GM18505 (cell line): Measurements from ENCODE around the gene PHF2.

Experiments used
- ATAC-seq: cut with Tn5 transposase; IDR thresholded peaks from one replicate; pipeline ENCODE4 v1.9.1; 2021; ENCODE audit not compliant: unreplicated experiment
- POLR2A ChIP-seq: IDR thresholded peaks from 4 replicates; pipeline ENCODE4 v1.6.1; 2011; ENCODE audit warnings: borderline replicate concordance; ENCODE audit not compliant: insufficient read depth, insufficient read length; ENCODE audit errors: extremely low read depth

PHF2 gene

DNA sequence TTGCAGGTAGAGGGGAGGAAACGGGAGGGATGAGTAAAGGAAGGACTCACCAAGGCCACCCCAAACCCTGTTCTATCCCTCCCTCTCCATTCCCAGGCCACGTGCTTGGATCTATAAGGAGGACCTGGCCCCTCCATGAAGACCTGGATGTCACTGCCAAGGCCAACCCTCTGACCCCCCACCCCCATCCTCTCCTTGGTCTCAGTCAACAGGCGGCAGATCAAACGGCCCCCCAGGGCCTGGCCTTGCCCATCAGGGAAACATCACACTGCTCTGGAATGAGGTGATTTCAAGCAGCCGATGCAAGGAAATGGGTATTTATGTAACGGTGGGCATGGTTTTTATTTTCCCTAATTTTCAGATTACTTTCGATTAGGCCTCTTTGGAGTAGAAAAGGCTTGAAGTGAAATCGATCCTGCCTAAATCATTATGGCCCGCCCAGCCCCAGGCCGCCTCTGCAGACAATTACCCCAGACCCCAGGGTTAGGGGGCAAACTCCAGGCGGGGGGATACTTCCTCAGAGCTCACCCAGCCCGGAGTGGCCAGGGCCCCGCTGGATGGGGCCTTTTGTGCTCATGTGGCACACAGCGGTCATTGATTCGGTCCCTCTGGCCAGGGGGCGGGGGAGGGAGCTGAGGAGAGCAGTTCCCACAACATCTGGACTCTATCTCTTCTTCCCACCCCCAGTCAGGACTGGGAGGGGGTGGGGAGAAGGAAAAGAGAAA is 125.3 kb downstream of the PHF2 start:
- TF ChIP-seq POLR2A: no peak
- no peak for ATAC-seq

DNA sequence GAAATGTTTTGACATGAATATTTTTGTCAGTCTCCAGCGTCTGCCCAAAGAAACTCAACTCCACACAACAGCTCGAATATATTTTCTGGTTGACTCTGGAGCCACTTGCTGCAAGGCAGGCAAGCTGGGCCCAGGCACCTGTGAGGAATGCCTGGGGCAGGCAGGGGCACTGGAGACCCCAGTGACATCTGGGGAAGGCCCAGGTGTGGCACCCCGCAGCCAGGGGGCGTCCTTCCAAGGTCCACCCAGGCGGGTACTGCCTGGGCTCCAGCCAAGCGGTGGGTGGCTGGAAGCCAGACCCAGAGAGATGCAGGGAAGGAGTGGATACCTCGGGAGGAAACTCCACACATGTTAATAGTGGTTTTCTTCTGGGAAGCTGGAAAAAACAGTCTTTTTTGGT is 125.9 kb downstream of the PHF2 start:
- TF ChIP-seq POLR2A: no peak
- no peak for ATAC-seq

DNA sequence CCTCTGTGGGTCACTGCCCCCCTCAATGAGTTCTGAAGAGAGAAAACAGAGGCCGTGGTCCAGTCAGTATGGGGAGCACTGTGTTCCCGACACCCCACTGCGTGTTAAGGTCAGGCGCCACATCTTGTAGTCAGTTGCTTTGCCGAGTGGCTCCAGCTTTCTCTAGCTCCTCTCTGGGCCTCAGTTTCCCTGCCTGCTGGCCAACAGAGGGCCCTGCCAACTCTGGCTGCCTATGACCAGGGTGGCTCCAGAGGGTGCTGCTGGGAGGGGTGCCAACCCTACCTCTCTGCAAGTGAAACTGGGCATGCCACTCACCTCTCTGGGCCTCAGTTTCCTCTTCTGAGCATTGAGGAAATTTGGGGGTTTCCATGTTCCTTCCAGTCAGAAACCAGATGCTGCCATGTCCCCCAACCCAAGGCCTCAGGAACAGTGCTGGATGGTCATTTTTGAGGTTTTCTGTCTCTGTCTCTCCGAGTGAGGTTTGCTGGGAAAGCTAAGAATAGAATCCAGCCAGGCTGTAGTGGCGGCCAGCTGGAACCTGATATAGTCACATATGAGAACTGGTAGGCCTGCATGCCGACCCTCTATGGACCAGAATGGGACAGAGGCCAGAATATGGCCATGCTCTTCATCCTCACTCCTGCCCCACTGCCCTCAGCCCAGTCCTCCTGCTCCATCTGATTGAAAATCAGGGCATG is 132.1 kb downstream of the PHF2 start:
- ATAC-seq: no peak
- no peak for TF ChIP-seq POLR2A

- no peak for TF ChIP-seq POLR2A
- no peak for ATAC-seq
Measured at GRCh38 chr9:93708987-93709302, 132.6 kb downstream of the PHF2 start.

- no peak for ATAC-seq
- TF ChIP-seq POLR2A: no peak
Measured at GRCh38 chr9:93709600-93710369, 133.4 kb downstream of the PHF2 start.

- no peak for TF ChIP-seq POLR2A
- ATAC-seq: no peak
Measured at GRCh38 chr9:93710370-93710723, 134.0 kb downstream of the PHF2 start.

DNA sequence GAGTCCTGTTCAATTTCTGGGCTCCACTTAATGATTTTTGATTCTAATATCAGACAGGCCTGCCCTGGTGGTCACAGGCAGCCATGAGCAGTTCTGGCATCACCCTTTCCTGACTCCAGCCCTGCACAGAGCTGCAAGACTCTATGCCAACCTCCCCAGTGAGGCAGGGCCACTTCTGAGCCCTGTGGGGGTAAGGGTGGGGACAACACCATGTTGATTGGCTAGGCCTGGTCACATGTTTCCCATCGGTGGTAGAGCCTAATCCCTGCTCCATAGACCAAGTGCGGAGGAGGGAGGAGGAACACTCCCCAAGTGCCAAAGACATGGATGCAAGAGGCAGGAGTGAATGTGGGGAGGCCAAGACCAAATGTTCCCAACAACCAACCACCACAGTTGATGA is 134.6 kb downstream of the PHF2 start:
- no peak for ATAC-seq
- TF ChIP-seq POLR2A: no peak

DNA sequence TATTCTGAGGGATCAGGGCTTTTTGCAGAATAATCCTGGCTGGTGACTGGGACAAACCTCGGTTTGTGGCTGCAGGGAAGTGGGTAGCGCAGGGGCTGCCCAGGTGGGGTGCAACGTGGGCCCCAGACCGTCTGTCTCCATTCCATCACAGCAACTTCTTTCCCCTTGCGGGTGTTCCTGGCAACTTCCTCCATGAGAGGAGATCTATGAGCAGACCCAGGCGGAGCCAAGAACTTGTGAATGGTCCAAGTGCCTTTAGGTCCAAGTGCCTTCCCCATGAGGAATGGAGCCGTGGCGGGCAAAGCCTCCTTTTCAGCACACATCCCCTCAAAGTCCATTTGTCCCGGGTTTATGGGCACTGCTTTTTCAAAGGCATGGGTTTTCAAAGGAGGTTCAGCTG is 136.5 kb downstream of the PHF2 start:
- no peak for TF ChIP-seq POLR2A
- no peak for ATAC-seq

- TF ChIP-seq POLR2A: no peak
- ATAC-seq: no peak
Measured at GRCh38 chr9:93713716-93714115, 137.3 kb downstream of the PHF2 start.

- TF ChIP-seq POLR2A: no peak
- ATAC-seq: no peak
Measured at GRCh38 chr9:93721417-93721965, 145.1 kb downstream of the PHF2 start.

- TF ChIP-seq POLR2A: no peak
- ATAC-seq: no peak
Measured at GRCh38 chr9:93724852-93725251, 148.5 kb downstream of the PHF2 start.

DNA sequence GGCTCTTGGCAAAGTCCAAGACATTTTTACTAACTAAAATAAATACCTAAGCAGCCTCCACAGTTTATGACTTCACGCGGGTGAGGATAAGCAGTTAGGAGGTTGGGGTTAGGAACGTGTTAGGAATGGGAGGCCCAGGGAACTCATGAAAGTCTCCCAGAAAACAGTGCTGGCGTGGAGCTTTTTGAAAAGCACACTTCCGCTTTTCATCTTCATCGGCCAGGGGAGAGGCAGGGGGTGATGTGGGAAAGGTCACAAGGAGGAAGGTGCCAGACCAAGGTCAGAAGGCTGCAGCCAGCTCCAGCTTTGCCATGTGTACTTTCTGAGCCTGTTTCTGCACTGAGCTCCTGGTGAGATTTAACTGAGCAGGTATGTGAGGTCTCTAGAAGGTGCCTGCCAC is 149.0 kb downstream of the PHF2 start:
- ATAC-seq: no peak
- TF ChIP-seq POLR2A: no peak

- TF ChIP-seq POLR2A: no peak
- ATAC-seq: no peak
Measured at GRCh38 chr9:93726147-93726546, 149.8 kb downstream of the PHF2 start.
